HG02840 (cell line): Measurements from ENCODE around the gene CHIA.

Source experiments
- ATAC-seq: cut with Tn5 transposase; IDR thresholded peaks from one replicate; pipeline ENCODE4 v1.9.1; 2021; ENCODE audit warnings: mild to moderate bottlenecking, moderate library complexity, moderate number of reproducible peaks; ENCODE audit not compliant: unreplicated experiment, low FRiP score

The CHIA gene

GRCh38 chr1:111290630-111291029, at the start of gene CHIA:
CHIA (plus strand) TSS chr1:111290851; CDS start chr1:111310468, 19,617 bp downstream.
- no peak for ATAC-seq

GRCh38 chr1:111241797-111242196, 48.9 kb upstream of the CHIA start:
- no peak for ATAC-seq

DNA sequence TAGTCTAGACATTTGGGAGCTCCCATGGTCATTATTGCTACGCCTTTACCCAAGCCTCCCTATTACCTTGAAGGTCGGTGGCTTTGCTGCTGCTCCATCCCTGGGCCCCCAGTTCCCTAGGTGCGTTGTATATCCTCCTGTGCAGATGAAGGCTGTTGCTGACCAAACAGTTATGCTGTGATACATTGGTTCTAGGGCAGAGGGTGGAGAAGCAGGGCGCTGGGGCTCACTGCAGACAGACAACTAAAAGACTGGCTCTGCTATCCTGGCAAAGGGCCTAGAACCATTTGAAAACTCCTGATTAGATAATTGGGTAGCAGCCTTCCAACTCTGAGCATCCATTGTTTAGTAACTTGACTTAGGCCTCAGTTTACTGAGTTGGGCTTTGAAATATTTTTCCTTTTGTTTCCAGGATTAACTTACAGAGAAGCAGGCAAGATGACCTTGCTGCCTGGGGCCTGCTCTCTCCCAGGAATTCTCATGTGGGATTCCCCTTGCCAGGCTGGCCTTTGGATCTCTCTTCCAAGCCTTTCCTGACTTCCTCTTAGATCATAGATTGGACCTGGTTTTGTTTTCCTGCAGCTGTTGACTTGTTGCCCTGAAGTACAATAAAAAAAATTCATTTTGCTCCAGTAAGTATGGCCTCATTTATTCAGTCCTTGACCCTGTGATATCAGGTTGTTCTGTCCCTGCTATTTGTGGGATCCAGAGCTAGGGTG, 47.7 kb upstream of the CHIA start:
- no peak for ATAC-seq

DNA sequence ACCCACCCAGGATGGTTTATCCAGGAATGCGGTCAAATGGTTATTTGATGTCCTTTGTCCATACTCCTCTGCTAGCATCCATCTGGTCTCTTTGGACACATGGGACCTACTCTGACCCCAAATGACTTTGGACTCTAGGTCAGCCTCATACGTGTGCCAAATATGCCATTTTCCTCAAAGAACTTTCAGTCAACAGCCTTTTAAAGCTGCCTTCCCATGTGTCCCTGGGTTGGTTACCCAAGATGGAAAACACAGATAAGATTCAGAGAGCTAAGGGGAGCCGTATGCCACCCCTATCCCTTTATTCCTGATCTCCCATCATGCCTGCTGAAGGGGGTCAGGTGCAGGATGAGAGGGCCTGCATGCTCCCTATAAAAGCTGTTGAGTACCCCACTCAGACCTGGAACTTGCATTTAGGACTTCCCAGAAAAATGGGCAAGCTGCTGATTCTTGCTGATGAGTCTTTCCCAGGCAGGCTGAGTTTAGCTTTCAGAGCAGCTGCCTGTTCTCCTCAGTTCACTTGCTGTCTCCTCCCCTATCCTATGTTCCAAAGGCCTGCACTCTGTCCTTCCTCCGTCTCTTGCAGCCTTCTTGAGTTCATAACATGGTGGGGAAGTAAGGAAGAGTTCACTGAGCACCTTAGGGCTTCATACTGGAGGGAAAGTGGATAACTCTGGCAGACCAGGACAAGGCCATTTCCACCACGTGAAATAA, 43.4 kb upstream of the CHIA start:
- ATAC-seq = no peak

DNA sequence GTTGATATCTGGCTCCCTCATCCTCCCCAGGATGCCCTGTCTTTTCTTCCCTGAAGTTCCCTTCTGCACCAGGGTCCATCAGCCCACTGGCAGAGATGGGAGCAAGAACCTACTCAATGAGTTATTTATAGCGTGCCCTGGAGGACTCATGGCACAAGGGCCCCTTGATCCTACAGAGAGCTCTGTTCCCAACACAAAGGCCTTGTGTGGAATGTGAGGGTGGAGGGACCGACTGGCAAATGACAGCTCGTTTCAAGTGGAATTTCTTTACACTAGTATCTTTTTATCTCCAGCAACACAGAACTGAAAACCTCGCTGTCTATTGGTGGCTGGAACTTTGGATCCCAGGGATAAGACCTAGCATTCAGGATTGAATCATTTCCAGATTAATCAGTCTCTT, 40.7 kb upstream of the CHIA start:
- ATAC-seq = no peak

DNA sequence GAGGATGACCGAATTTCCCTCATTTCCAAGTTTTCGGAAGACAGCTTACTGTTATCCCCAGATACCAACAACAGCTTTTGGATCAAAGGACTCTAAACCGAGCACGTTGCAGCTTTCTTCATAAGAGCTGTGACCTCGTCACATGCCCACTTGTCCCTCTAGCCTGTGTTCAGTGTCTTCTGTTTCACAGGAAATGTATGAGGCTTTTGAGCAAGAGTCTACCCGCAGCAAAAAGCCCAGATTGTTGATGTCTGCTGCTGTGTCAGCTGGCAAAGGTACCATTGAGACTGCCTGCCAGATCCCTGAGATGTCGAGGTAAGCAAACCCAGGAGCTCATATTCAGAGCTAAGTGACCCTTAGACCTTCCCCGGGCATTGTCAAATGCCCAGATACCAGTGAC, 39.1 kb upstream of the CHIA start:
- no peak for ATAC-seq

DNA sequence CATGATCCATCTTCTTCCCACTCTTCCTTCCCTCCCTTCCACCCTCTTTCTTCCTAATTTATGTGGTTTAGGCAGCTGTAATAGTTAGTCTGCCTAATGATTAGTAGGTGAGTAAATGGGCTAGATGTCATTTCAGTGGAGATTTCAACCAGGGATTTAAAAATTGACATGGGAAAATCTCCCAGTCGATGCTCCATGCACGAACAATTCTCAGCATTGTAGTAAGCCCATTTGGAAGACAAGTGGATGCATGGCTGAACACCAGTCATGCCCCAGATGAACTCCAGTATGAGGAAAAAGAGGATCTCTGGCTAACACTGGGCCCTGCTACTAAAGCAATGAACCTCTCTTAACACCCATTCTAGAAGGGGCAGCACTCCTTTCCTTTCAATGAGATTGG, 37.9 kb upstream of the CHIA start:
- ATAC-seq = no peak

DNA sequence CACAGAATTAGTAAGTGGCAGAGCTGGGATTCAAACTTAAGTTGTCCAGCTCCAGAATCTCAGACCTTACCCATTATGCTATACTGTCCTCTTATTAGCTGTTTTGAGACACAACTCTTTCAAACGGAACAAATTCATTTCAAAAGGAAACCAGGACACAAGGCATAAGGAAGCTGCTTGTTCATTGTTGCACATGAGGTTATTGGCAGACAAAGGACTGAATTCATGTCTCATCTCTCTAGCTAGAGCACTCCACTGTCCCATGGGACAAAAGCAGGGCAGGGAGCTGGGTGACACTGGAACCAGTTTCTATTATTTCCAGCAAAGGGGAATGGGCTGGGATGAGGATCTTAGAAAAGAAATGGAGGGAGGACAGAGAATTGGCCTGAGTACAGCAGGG, 36.8 kb upstream of the CHIA start:
- no peak for ATAC-seq

DNA sequence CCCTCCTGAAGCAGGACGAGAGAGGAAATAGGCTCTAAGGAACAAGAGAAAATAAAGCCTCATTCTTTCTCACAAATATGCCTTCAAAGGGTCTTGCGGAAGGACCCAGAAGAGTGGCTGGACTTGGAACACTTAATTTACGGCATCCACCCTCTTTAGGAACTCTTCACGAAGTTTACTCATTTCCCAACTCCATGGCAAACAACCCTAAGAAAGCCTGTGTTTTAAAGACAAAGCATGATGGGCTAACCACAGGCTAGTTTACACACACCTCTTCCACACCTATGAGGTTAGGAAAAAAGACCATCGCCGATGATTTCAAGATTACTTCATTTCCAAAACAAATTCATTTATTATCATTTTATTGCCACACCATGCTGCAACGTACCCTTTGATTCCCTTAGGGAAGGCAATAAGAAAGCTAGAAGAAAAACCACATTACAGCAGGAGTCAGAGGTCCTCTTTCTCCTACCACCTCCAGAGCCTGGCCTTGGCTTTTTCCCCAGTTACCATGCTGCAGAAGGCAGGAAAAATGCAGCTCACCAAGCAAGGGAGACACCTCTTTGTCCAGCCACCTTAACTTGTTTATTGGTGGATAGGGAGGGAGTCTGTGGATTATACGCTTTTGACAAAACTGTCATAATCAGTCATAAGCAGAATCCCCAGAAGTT, 33.5 kb upstream of the CHIA start:
- ATAC-seq = no peak

DNA sequence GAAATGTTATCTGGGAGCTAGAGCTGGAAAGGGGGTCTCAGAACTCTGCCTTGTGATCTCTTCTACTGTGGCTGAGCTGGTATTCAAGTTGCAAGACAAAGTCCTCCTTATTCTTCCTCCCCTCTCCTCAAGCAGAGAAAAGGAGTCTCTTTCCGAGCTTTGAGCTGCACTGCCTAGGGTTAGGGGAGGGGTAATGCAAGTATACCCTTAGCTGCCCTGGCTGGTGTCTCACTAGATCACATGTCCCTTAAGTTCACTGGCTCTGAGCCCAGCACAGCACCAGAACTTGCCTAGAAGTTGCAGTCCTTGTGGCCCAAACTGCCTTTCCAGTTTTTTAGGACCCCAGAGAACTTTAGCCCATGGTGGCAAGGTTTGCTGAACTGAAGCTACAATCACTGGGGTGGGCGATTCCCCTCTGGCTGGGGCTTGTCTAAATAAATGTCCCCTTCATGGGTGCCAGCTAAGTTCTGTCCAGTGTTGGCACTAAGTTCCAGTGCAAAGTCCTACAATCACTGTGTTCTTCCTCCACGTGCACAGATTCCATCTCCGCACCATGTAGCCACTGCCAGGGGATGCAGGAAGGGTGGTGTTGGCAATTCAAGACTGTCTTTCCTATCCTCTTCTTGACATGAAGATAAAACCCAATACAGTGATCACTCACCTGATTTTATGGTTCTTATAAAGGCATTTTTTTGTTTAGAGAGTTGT, 22.7 kb upstream of the CHIA start:
- ATAC-seq = no peak

DNA sequence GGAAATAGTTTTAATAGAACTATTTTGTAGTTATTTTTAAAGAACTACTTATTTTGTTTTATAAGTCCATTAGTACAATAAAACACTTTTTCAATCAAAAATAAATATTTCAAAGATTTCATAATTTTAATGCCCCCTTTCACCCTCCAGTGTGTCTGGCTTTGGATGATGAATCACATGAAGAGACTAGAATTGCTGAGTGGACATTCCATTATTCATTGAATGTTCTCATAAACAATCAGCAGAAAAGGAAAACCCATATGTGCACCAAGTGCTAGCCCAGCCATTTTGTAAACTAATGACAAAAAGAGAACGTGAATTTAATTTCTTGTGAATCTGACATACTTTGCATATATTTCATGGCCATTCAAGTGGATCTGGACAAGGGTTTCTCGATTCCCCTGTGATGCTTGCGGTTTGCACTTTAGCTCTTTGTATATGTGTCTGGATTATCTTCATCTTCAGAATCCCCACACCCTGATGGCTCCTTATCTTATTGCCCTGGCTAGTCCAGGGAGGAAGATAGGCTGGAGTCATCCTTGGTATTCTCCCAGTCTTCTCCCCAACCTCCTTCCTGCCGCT, 20.7 kb upstream of the CHIA start:
- no peak for ATAC-seq

GRCh38 chr1:111270771-111271463, 19.7 kb upstream of the CHIA start:
- ATAC-seq = no peak

DNA sequence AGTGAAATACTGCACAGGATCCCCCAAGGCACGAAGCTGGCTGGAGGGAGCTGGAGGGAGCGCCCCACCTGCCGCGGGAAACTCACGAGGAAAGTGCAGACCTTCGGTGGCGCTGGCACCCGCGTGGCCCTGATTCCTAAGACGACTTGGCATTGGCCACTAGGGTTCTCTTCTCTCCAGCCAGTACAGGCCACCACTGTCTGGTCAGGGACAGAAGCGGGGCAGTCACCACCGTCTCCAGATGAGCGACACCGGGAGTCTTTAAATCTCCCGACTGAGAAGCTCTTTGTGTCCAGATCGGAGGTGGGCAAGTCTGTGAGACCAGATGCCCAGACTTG, 19.2 kb upstream of the CHIA start:
- ATAC-seq = no peak

DNA sequence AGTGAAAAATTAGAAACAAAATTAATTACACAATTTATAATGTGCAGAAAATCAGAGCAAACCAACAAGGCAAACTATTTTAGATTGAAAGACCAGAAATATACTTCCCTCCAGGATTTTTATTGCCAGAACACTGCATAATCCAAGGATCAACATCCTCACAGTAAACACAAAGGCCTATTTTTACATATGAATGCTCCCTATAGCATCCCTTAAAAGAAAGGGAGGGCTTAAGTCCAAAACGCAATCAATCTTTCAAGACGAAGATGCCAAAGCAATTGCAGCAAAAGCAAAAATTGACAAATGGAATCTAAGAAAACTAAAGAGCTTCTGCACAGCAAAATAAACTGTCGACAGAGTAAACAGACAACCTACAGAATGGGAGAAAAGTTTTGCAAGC, 18.6 kb upstream of the CHIA start:
- no peak for ATAC-seq

- ATAC-seq = no peak
These were observed 16.0 kb upstream of the CHIA start for GRCh38 chr1:111274653-111275052.

- ATAC-seq = no peak
These were observed 15.6 kb upstream of the CHIA start for GRCh38 chr1:111275079-111275478.

- no peak for ATAC-seq
These were observed 14.7 kb upstream of the CHIA start for GRCh38 chr1:111275780-111276433.

- no peak for ATAC-seq
These were observed 11.5 kb upstream of the CHIA start for GRCh38 chr1:111279144-111279543.

DNA sequence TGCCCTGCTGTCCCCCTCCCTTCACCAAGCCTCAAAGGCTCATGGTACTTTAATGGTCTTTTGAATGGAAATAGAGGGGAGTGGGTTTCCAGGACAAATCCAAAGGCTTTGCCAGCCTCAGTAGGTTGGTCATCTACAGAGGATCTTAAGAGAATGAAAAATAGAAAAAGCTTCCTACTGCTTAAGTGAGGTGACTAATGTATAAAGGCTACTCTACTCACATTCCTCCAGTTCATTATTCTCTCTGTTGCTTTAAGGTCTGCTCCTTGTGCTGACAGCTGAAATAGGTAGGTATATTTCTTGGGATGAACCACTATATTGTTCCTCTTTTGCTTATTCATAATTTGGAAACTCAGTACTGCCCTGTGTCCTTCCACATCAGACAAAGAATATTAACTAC, 10.4 kb upstream of the CHIA start:
- no peak for ATAC-seq

DNA sequence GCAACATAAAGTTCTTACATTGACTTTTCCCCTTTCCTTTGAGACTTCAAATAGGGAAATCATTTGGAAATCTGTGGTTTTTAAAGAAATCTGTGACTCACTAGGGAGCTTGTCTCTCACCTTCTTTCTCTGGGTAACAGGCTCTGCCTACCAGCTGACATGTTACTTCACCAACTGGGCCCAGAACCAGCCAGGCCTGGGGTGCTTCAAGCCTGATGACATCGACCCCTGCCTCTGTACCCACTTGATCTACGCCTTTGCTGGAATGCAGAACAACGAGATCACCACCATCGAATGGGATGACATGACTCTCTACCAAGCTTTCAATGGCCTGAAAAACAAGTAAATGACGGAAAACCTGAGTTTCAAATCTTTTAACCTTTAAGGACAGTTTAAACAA, 9.2 kb upstream of the CHIA start:
- ATAC-seq = no peak
